ENCODE data around the gene SYNE1.

GRCh38 chr6:152189736-152190135 lies 447.4 kb downstream of the SYNE1 start:
- TF ChIP-seq CTCF (IDR thresholded peaks at IDR 0.05) (no peak), POLR2A (IDR thresholded peaks at IDR 0.05) (no peak)

Measured in upper lobe of left lung (tissue), 4 donors.